OCI-LY1 (cell line): ENCODE measurements around the gene NDUFAB1.
A peak's percentile ranks its signal among the peaks of the same experiment; 100 is the strongest.

ENCODE experiments used
- H2AFZ ChIP-seq: fragments of 200-600 bp; sonication (generic), shearing (Covaris generic); 2 replicates; pipeline ENCODE4 v1.6.0; 2014; ENCODE audit warnings: antibody characterized with exemption, mild to moderate bottlenecking, low read length
- H3F3A ChIP-seq: fragments of 200-600 bp; sonication (generic), shearing (Covaris generic); 2 replicates; pipeline ENCODE4 v1.6.0; 2014; ENCODE audit warnings: mild to moderate bottlenecking, antibody characterized with exemption, low read length, moderate library complexity; ENCODE audit not compliant: insufficient read depth
- H3K27ac ChIP-seq: fragments of 200-600 bp; sonication (generic); 2 replicates; pipeline ENCODE4 v1.5.1; 2014; ENCODE audit warnings: low read length, mixed run types, mild to moderate bottlenecking, low read depth; ENCODE audit not compliant: poor library complexity, severe bottlenecking
- H3K27me3 ChIP-seq: fragments of 200-600 bp; sonication (generic); 2 replicates; pipeline ENCODE4 v1.6.0; 2014; ENCODE audit warnings: antibody characterized with exemption, mild to moderate bottlenecking, low read length, moderate library complexity; ENCODE audit not compliant: insufficient read depth
- H3K36me3 ChIP-seq: fragments of 200-600 bp; sonication (generic); 2 replicates; pipeline ENCODE4 v1.6.1; 2014; ENCODE audit warnings: mild to moderate bottlenecking, antibody characterized with exemption, low read length, moderate library complexity, mixed read lengths; ENCODE audit not compliant: insufficient read depth
- H3K4me1 ChIP-seq: fragments of 200-600 bp; sonication (generic); 2 replicates; pipeline ENCODE4 v1.5.1; 2014; ENCODE audit warnings: mild to moderate bottlenecking, low read length, moderate library complexity; ENCODE audit not compliant: insufficient read depth, severe bottlenecking
- H3K4me2 ChIP-seq: fragments of 200-600 bp; sonication (generic), shearing (Covaris generic); 2 replicates; pipeline ENCODE4 v1.6.1; 2014; ENCODE audit warnings: low read length
- H3K4me3 ChIP-seq: fragments of 200-600 bp; sonication (generic); 2 replicates; pipeline ENCODE4 v1.5.1; 2014; ENCODE audit warnings: low read length, low read depth, mild to moderate bottlenecking, mixed read lengths; ENCODE audit not compliant: poor library complexity, severe bottlenecking
- H3K79me2 ChIP-seq: fragments of 200-600 bp; shearing (Covaris generic); 2 replicates; pipeline ENCODE4 v1.6.1; 2016; ENCODE audit warnings: mixed run types, low read length, mixed read lengths; ENCODE audit not compliant: insufficient read depth
- H3K9ac ChIP-seq: fragments of 200-600 bp; sonication (generic), shearing (Covaris generic); 2 replicates; pipeline ENCODE4 v1.6.1; 2014; ENCODE audit warnings: mild to moderate bottlenecking, low read length, mixed read lengths
- H3K9me2 ChIP-seq: fragments of 200-600 bp; sonication (generic), shearing (Covaris generic); 2 replicates; pipeline ENCODE4 v1.6.1; 2014; ENCODE audit warnings: low read depth, mild to moderate bottlenecking, low read length, mixed read lengths
- H3K9me3 ChIP-seq: fragments of 200-600 bp; shearing (Covaris generic); 2 replicates; pipeline ENCODE4 v1.6.1; 2014; ENCODE audit warnings: low read length, mixed read lengths
- H4K20me1 ChIP-seq: fragments of 200-600 bp; sonication (generic), shearing (Covaris generic); 2 replicates; pipeline ENCODE4 v1.6.0; 2016; ENCODE audit warnings: mild to moderate bottlenecking, low read length; ENCODE audit not compliant: insufficient read depth
- CTCF ChIP-seq: fragments of 200-600 bp; sonication (generic), shearing (Covaris generic); IDR thresholded peaks from 2 replicates; pipeline ENCODE4 v1.5.1; 2017; ENCODE audit warnings: mild to moderate bottlenecking, antibody characterized with exemption, low read length, moderate library complexity, mixed read lengths
- EZH2 ChIP-seq: fragments of 200-600 bp; sonication (generic), shearing (Covaris generic); IDR thresholded peaks from 2 replicates; pipeline ENCODE4 v1.8.0; 2017; ENCODE audit warnings: borderline replicate concordance, mixed run types, mild to moderate bottlenecking, antibody characterized with exemption, low read length, moderate library complexity, mixed read lengths

The NDUFAB1 gene

GRCh38 chr16:23556881-23557778 lies 39.0 kb downstream of the NDUFAB1 start, which contains the start of the genes EARS2 and UBFD1:
Gene EARS2 (minus strand): TSS chr16:23557350. CDS start chr16:23557343, 7 bp downstream.
Gene UBFD1 (plus strand): TSS chr16:23557727. CDS start chr16:23557743, 16 bp downstream.
- Histone ChIP-seq H3K9me3 (no peaks in the 10 kb centered on the region), H3K4me3 (peak within 1 kb of the TSS; percentile 82)

GRCh38 chr16:23554536-23554935 lies 41.6 kb downstream of the NDUFAB1 start:
- Histone ChIP-seq H2AFZ (no peak overlapping the region), H3K4me1 (peaks cover 34% of the 10 kb centered on the region), H3K27ac (peak overlapping the region; percentile 19), H3K36me3 (peaks cover 42% of the 10 kb centered on the region), H3K27me3 (no peaks in the 10 kb centered on the region), H3K4me2 (no peak overlapping the region), H3K9ac (no peak overlapping the region), H3K9me3 (no peaks in the 10 kb centered on the region), H3K79me2 (peaks cover 22% of the 10 kb centered on the region), H3K4me3 (no peak overlapping the region), H3F3A (no peaks in the 10 kb centered on the region), H4K20me1 (no peaks in the 10 kb centered on the region), H3K9me2 (no peaks in the 10 kb centered on the region)
- TF ChIP-seq EZH2: no peak

More at GRCh38 chr16:23556881-23557778, 39.0 kb downstream of the NDUFAB1 start, which contains the start of the genes EARS2 and UBFD1:
- H3K27ac ChIP-seq: peak within 1 kb of the TSS; percentile 66
- TF ChIP-seq CTCF (peak; percentile 77), EZH2 (no peak)
- H3K36me3 ChIP-seq: peaks cover 45% of the 10 kb centered on the region
- H2AFZ ChIP-seq: no peak within 1 kb of the TSS
- peaks cover 34% of the 10 kb centered on the region for H3K4me1 ChIP-seq
- no peaks in the 10 kb centered on the region for H3F3A ChIP-seq
- peaks cover 27% of the 10 kb centered on the region for H3K79me2 ChIP-seq
- H4K20me1 ChIP-seq: no peaks in the 10 kb centered on the region
- no peaks in the 10 kb centered on the region for H3K9me2 ChIP-seq
- H3K4me2 ChIP-seq: peak within 1 kb of the TSS; percentile 84
- H3K9ac ChIP-seq: peak within 1 kb of the TSS; percentile 82
- H3K27me3 ChIP-seq: no peaks in the 10 kb centered on the region

- TF ChIP-seq EZH2 (no peak), CTCF (no peak)
- H3K27me3 ChIP-seq: no peaks in the 10 kb centered on the region
- no peaks in the 10 kb centered on the region for H3K9me3 ChIP-seq
- H3K9me2 ChIP-seq: no peaks in the 10 kb centered on the region
- H3K4me2 ChIP-seq: no peak overlapping the region
- peaks cover 22% of the 10 kb centered on the region for H3K4me1 ChIP-seq
- no peak overlapping the region for H3K4me3 ChIP-seq
- no peak overlapping the region for H3K27ac ChIP-seq
- no peaks in the 10 kb centered on the region for H4K20me1 ChIP-seq
- peaks cover 51% of the 10 kb centered on the region for H3K36me3 ChIP-seq
- H3K9ac ChIP-seq: no peak overlapping the region
- no peak overlapping the region for H2AFZ ChIP-seq
- peaks cover 8% of the 10 kb centered on the region; the same call in 1 of the 2 replicates for H3K79me2 ChIP-seq
- H3F3A ChIP-seq: no peaks in the 10 kb centered on the region
Observed at GRCh38 chr16:23552161-23552560, 44.0 kb downstream of the NDUFAB1 start.
